ENCODE results near the gene LCORL.
A peak's percentile ranks its signal among the peaks of the same experiment; 100 is the strongest.

The LCORL gene

DNA sequence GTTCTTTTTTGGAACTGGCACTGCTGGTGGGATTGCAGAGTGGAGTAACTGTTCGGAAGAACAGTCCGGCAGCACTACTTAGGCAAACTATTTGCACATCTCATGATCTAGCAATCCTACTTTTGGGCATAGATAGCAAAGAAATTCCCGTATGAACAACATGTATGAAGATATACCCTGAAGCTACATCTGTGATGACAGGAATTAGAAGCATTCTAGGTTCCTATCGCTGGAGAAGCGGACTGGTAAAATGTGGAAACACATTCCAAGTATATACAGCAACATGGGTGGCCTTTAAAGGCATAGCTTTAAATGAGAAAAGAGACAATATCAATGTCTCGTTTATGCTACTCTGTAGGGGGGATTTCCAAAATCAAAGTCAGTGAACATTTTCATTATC is 214.1 kb downstream of the LCORL start:
- Histone ChIP-seq H3K4me1 (ENCODE audit: control insufficient read depth in 2 of 2, insufficient read depth in 2 of 2, low read length in 2 of 2) (peaks cover 23 to 27% of the 10 kb centered on the region in 2 donors), H3K9me3 (ENCODE audit: control insufficient read depth in 2 of 2, low read length in 2 of 2) (no peaks in the 10 kb centered on the region), H3K9ac (ENCODE audit: low read depth in 1 of 2, low read length in 2 of 2) (peak overlapping the region; percentile 24 to 36), H3K27ac (ENCODE audit: low read depth in 2 of 2, low read length in 2 of 2) (no peak overlapping the region), H3K27me3 (ENCODE audit: control insufficient read depth in 2 of 2, insufficient read depth in 2 of 2, low read length in 2 of 2) (no peaks in the 10 kb centered on the region), H3K36me3 (ENCODE audit: control insufficient read depth in 2 of 2, insufficient read depth in 2 of 2, low read length in 2 of 2) (peaks cover 21 to 23% of the 10 kb centered on the region in 2 donors), H3K4me3 (ENCODE audit: low read length in 2 of 2) (peak overlapping the region in 1 of 2 donors; percentile 51)

DNA sequence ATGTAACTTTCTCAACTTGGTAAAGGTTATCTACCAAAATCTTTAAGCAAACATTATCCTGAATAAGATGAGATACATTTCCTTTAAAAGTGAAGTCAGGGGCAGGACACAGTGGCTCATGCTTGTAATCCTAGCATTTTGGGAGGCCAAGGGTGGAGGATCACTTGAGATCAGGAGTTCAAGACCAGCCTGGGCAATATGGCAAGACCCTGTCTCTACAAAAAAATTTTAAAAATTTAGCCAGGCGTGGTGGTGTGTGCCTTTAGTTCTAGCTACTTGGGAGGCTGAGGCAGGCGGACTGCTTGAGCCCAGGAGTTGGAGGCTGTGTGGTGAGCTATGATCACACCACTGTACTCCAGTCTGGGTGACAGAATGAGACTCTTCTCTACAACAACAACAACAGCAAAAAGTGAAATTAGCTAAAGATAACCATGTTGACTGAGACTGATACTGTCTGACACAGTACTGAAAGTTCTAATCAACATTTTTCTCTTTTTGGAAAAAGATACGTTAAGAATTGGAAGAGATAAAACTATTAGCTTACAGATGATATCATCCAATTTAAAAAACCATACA is 215.9 kb downstream of the LCORL start:
- no peak overlapping the region for H3K4me3 ChIP-seq (ENCODE audit: low read length in 2 of 2)
- H3K9me3 ChIP-seq (ENCODE audit: control insufficient read depth in 2 of 2, low read length in 2 of 2): no peaks in the 10 kb centered on the region
- H3K27me3 ChIP-seq (ENCODE audit: control insufficient read depth in 2 of 2, insufficient read depth in 2 of 2, low read length in 2 of 2): no peaks in the 10 kb centered on the region
- H3K36me3 ChIP-seq (ENCODE audit: control insufficient read depth in 2 of 2, insufficient read depth in 2 of 2, low read length in 2 of 2): peaks cover 21 to 23% of the 10 kb centered on the region in 2 donors
- H3K27ac ChIP-seq (ENCODE audit: low read depth in 2 of 2, low read length in 2 of 2): no peak overlapping the region
- no peak overlapping the region for H3K9ac ChIP-seq (ENCODE audit: low read depth in 1 of 2, low read length in 2 of 2)
- peaks cover 17 to 23% of the 10 kb centered on the region in 2 donors for H3K4me1 ChIP-seq (ENCODE audit: control insufficient read depth in 2 of 2, insufficient read depth in 2 of 2, low read length in 2 of 2)

GRCh38 chr4:17797808-17798207 is 223.7 kb downstream of the LCORL start:
- peaks cover 4 to 12% of the 10 kb centered on the region in 2 donors for H3K36me3 ChIP-seq (ENCODE audit: control insufficient read depth in 2 of 2, insufficient read depth in 2 of 2, low read length in 2 of 2)
- H3K4me3 ChIP-seq (ENCODE audit: low read length in 2 of 2): no peak overlapping the region
- H3K4me1 ChIP-seq (ENCODE audit: control insufficient read depth in 2 of 2, insufficient read depth in 2 of 2, low read length in 2 of 2): no peaks in the 10 kb centered on the region
- no peak overlapping the region for H3K27ac ChIP-seq (ENCODE audit: low read depth in 2 of 2, low read length in 2 of 2)
- no peak overlapping the region for H3K9ac ChIP-seq (ENCODE audit: low read depth in 1 of 2, low read length in 2 of 2)
- H3K9me3 ChIP-seq (ENCODE audit: control insufficient read depth in 2 of 2, low read length in 2 of 2): no peaks in the 10 kb centered on the region
- H3K27me3 ChIP-seq (ENCODE audit: control insufficient read depth in 2 of 2, insufficient read depth in 2 of 2, low read length in 2 of 2): no peaks in the 10 kb centered on the region

- Histone ChIP-seq H3K36me3 (ENCODE audit: control insufficient read depth in 2 of 2, insufficient read depth in 2 of 2, low read length in 2 of 2) (peaks cover 0 to 6% of the 10 kb centered on the region in 2 donors), H3K27ac (ENCODE audit: low read depth in 2 of 2, low read length in 2 of 2) (no peak overlapping the region), H3K4me1 (ENCODE audit: control insufficient read depth in 2 of 2, insufficient read depth in 2 of 2, low read length in 2 of 2) (no peaks in the 10 kb centered on the region), H3K4me3 (ENCODE audit: low read length in 2 of 2) (no peak overlapping the region), H3K9me3 (ENCODE audit: control insufficient read depth in 2 of 2, low read length in 2 of 2) (no peaks in the 10 kb centered on the region), H3K9ac (ENCODE audit: low read depth in 1 of 2, low read length in 2 of 2) (no peak overlapping the region), H3K27me3 (ENCODE audit: control insufficient read depth in 2 of 2, insufficient read depth in 2 of 2, low read length in 2 of 2) (no peaks in the 10 kb centered on the region)
Observed at GRCh38 chr4:17794730-17795129, 226.8 kb downstream of the LCORL start.
